ENCODE data around the gene NMT2.

DNA sequence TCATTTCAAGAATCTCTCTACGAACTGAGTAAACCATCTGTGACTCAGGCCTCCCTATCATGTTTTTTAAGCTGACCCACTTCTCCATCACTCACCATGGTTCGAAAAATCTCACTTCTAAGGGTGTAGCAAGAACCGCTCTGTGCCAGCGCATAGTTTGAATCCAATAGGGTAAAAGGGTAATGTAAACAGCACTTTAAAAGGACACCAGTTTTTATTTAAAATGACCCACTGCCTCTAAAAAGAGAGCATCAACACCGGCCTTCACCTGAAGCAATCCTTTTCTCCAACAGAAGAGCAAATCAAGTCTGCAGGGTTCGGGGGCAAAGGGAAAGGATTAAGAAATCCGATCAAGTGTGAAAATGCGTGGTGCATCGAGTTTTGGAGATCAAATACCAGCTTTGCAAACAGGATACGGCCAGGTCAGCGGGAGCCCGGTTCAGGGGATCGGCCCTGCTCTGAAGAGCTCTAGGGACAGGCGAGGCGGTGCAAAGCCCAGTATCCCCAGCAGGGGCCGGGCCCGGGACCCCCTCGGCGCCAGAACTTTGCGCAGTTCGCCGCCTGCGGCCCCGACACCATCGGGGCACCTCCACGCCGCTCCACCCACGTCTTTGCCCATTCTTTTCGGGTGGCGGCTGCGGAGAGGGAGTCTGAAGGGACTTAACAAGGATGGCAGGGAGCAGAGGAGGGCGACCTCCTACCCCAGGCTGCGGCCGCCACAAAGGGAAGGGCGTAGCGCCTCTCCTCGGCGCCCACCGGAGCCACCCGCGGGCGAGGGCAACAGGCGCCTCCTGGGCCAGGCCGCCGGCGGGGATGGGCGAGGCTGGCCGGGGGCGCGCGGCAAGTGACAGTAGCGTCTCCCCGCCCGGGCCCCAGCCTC, 842 bp downstream of the NMT2 start:
- no peak for TF ChIP-seq EZH2 (IDR thresholded peaks at IDR 0.05)
- TF ChIP-seq POLR2AphosphoS5 (IDR thresholded peaks at IDR 0.05; ENCODE audit: borderline replicate concordance, low read depth, low read length): no peak

Measured in SK-N-MC (cell line).